HG03095 (cell line): ENCODE measurements around the gene GLIS1.

ENCODE experiments used
- ATAC-seq: cut with Tn5 transposase; IDR thresholded peaks from one replicate; pipeline ENCODE4 v1.9.1; 2021; ENCODE audit warnings: moderate library complexity; ENCODE audit not compliant: unreplicated experiment

Gene GLIS1

GRCh38 chr1:53583868-53584776 is 154.8 kb downstream of the GLIS1 start:
- ATAC-seq: no peak

GRCh38 chr1:53583021-53583867 is 155.7 kb downstream of the GLIS1 start:
- ATAC-seq: no peak

GRCh38 chr1:53582211-53583020 is 156.5 kb downstream of the GLIS1 start:
- no peak for ATAC-seq

GRCh38 chr1:53581476-53581875 is 157.5 kb downstream of the GLIS1 start:
- no peak for ATAC-seq

GRCh38 chr1:53580739-53581475 is 158.1 kb downstream of the GLIS1 start:
- no peak for ATAC-seq

GRCh38 chr1:53580009-53580400 is 159.0 kb downstream of the GLIS1 start:
- no peak for ATAC-seq

- ATAC-seq: no peak
Observed at GRCh38 chr1:53579221-53580008, 159.5 kb downstream of the GLIS1 start.

GRCh38 chr1:53578358-53578757 is 160.6 kb downstream of the GLIS1 start:
- ATAC-seq: no peak

GRCh38 chr1:53577761-53578100 is 161.2 kb downstream of the GLIS1 start:
- ATAC-seq: no peak

GRCh38 chr1:53576866-53577760 is 161.9 kb downstream of the GLIS1 start:
- no peak for ATAC-seq

- ATAC-seq: no peak
Observed at GRCh38 chr1:53576381-53576801, 162.6 kb downstream of the GLIS1 start.

- ATAC-seq: no peak
Observed at GRCh38 chr1:53575955-53576320, 163.0 kb downstream of the GLIS1 start.

- no peak for ATAC-seq
Observed at GRCh38 chr1:53575141-53575954, 163.6 kb downstream of the GLIS1 start.

GRCh38 chr1:53574621-53575020 is 164.3 kb downstream of the GLIS1 start:
- no peak for ATAC-seq

- ATAC-seq: no peak
Observed at GRCh38 chr1:53573931-53574330, 165.0 kb downstream of the GLIS1 start.

GRCh38 chr1:53573522-53573921 is 165.4 kb downstream of the GLIS1 start:
- no peak for ATAC-seq

- no peak for ATAC-seq
Observed at GRCh38 chr1:53572815-53573173, 166.2 kb downstream of the GLIS1 start.
